HG03378 (cell line): Measurements from ENCODE around the gene USP46.

Experiments used
- ATAC-seq: cut with Tn5 transposase; IDR thresholded peaks from one replicate; pipeline ENCODE4 v1.9.1; 2021; ENCODE audit warnings: mild to moderate bottlenecking, moderate library complexity; ENCODE audit not compliant: unreplicated experiment

The USP46 gene

GRCh38 chr4:52622564-52622963, 36.5 kb downstream of the USP46 start:
- ATAC-seq, result no peak

- no peak for ATAC-seq
Measured at GRCh38 chr4:52621567-52621966, 37.5 kb downstream of the USP46 start.

GRCh38 chr4:52619591-52619931, 39.5 kb downstream of the USP46 start:
- no peak for ATAC-seq

GRCh38 chr4:52618795-52619590, 40.1 kb downstream of the USP46 start:
- ATAC-seq, result no peak

GRCh38 chr4:52617336-52618020, 41.6 kb downstream of the USP46 start:
- no peak for ATAC-seq

- no peak for ATAC-seq
Measured at GRCh38 chr4:52614241-52614640, 44.9 kb downstream of the USP46 start.

- ATAC-seq, result no peak
Measured at GRCh38 chr4:52612341-52612740, 46.8 kb downstream of the USP46 start.

- no peak for ATAC-seq
Measured at GRCh38 chr4:52611030-52611555, 48.0 kb downstream of the USP46 start.

GRCh38 chr4:52606726-52607125, 52.4 kb downstream of the USP46 start:
- ATAC-seq, result no peak

- no peak for ATAC-seq
Measured at GRCh38 chr4:52606040-52606439, 53.1 kb downstream of the USP46 start.

- no peak for ATAC-seq
Measured at GRCh38 chr4:52604215-52604614, 54.9 kb downstream of the USP46 start.

GRCh38 chr4:52600275-52600674, 58.8 kb downstream of the USP46 start:
- ATAC-seq, result no peak

GRCh38 chr4:52595001-52595400, 64.1 kb downstream of the USP46 start:
- no peak for ATAC-seq

GRCh38 chr4:52592287-52592686, 66.8 kb downstream of the USP46 start:
- no peak for ATAC-seq

GRCh38 chr4:52588771-52589591, 70.1 kb downstream of the USP46 start:
- ATAC-seq, result no peak

GRCh38 chr4:52588097-52588496, 71.0 kb downstream of the USP46 start:
- no peak for ATAC-seq

GRCh38 chr4:52586069-52586468, 73.0 kb downstream of the USP46 start:
- ATAC-seq, result no peak

- no peak for ATAC-seq
Measured at GRCh38 chr4:52585379-52585778, 73.7 kb downstream of the USP46 start.

- no peak for ATAC-seq
Measured at GRCh38 chr4:52579602-52580272, 79.4 kb downstream of the USP46 start.

GRCh38 chr4:52578951-52579350, 80.2 kb downstream of the USP46 start:
- no peak for ATAC-seq

- no peak for ATAC-seq
Measured at GRCh38 chr4:52577624-52577962, 81.5 kb downstream of the USP46 start.
